AG08396 (cell line): ENCODE measurements around the gene RNF181.
A peak's percentile ranks its signal among the peaks of the same experiment; 100 is the strongest.
"Not testable (repeated sequence)": the region's sequence is repeated elsewhere in the genome, so short reads cannot be mapped to it uniquely, and the experiment has no call there.

Experiments used
- DNase-seq: peaks from one replicate; pipeline ENCODE4 v3.0.0; 2012; ENCODE audit warnings: low spot score, mixed read lengths

RNF181 gene

DNA sequence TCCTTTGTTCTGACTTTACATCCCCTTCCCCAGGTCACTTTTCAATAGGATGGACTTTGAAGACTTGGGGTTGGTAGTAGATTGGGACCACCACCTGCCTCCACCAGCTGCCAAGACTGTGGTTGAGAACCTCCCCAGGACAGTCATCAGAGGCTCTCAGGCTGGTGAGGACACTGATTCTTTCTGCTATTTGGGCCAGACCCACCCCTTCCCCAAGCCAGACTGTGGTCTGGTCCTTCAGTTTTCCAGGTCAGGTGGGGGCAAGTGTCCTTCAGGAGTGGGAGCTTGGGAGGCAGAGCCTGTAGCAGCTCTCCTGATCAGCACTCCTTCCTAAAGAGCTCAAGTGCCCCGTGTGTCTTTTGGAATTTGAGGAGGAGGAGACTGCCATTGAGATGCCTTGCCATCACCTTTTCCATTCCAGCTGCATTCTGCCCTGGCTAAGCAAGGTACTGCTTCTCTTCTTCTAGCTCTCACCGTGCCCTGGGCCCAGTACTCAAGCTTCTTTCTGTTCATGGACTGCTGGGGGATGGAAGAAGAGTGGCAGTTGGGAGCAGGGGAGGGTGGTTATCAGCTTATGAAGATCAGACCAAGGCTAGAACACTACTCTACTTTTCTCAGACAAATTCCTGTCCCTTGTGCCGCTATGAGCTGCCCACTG, 1.1 kb downstream of the RNF181 start:
- no peak for DNase-seq

DNA sequence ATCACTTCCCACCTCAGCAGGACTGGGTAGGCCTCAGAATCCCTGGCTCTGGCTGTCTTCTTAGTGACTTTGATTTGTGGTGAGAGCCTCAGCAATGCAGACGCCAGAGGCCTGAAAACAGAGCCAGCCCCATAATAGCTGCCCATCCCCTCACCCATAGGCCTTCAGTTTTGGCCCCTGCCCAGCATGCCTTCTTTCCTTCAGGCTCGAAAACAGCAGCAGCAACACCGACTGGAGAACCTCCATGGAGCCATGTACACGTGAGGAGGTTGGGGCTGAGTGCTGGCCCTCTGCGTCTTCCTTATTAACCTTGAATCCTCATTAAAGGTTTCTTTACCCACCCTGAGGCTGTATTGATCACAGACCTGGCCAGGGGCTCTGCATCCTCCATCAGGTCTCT, 1.7 kb downstream of the RNF181 start:
- DNase-seq = no peak

DNA sequence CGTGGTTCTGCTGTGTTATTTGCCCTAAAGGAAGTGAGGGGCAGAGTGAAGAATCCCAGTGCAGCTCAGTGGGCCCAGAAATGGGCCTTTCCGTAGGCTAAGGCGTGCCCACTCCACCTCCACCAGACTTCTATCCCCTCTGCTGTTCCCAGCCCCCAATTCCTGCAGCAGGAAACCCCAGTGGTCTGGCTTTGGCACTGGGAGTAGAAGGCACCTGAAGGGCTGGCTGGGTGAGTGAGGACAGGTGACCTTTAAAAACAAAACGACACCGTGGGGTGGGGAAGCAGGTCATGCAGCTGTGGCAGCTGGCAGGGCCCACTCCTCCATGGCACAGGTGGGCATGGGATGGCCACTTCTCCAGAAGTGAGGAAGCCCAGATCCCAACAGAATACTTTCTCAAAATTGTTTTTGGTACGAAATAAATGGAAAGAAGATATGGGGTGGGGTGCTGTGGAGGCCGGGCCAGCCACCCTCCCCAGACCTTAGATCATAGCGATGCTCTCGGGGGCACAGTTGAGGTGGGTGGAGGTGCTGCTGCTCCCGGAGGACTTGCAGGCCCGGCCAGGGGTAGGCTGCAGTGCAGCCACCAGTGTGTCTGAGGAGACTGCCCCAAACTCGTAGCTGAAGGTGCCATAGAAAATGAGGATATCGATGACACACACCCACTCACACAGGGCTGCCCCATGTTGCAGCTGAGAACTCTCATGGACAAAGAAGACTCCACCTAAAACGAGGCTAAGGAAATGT, 3.2 kb downstream of the RNF181 start:
- no peak for DNase-seq

DNA sequence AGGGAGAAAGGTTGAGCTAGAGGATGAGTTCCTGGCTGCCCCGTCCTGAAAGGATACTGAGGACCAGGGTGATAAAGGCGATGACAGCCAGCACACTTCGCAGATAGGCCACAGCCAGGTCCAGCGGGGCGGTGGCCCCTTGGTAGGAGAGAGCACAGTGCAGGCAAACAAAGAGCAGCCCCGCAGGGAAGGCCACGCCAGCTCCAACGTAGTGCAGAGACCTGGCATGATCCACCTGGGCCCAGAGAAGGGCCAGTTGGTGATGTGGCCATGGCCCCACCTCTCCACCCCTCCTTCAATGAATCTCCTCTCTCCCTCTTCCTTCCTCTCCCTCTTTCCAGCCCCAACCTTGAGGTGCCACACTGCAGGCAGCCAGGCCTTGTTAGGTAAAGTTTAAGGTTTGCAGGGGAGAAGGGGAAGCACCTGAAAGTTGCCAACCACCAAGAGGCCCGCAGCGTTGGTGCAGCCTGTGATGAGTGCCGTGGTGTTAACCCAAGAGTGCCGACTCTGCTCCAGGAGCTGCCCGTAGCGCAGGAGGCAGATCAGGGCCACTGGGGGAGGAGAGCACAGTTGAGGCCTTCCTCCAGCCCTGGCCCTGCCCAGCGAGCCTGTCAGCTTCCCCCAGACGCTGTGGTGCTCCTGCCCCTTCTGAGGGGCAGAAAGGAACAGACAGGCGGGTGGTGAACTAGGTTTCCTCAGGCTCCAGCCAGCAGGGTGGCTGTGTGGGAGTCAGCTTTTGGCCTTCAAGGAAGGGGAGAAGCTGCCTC, 4.1 kb downstream of the RNF181 start:
- no peak for DNase-seq

DNA sequence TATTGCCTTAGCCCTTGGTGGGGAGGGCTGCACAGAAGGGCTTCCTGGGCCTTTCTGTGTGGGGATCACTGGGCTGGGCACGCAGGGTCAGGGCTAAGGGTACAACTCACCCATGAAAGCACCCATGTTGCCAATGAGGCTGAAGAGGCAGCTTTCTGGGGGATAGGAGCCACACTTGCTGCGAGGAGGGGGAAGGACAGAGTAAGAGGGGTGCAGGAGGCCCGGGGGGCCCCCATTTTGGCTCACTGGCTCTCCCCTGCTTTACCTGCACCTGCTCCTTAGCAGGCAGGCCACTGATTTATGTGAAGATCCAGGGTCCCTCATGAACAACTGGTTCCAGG, 4.7 kb downstream of the RNF181 start:
- DNase-seq = no peak

DNA sequence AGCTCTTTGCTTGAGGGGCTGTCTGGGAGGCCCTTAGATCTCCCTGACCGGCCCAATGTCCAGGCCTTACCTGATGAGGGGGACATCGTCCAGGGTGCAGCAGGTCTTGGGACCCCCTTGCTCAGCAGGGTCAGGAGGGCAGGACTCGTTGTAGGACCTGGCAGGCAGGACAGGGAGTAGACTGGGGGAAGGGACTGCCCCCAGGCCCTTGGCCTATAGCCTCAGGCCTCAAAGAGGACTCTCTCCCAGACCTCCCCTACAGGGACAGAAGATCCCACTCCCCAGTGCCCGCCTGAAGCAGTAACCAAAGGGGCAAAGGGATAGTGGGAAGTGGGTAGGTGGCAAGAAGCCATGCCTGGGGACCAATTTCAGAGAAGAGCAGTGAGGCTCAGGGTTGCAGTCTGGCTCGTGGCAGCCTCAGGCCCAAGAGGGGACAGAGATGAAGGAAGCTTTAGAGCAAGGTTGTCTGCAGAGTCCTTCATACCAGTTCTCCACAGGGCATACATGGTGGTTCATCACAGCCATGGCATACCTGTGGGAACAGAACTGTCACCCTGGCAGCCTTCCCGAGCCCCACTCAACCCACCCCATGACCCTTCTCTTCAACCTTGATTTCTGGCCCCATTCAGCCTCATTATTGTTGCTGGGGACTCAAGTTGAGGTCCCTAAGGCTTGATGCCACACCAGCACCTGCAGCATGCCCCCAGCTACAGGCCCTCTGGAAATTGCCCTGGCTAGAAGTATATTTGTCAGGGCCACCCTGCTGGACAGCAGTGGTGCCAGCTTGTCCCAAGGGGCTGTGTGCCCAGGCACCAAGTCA, 5.6 kb downstream of the RNF181 start:
- no peak for DNase-seq

DNA sequence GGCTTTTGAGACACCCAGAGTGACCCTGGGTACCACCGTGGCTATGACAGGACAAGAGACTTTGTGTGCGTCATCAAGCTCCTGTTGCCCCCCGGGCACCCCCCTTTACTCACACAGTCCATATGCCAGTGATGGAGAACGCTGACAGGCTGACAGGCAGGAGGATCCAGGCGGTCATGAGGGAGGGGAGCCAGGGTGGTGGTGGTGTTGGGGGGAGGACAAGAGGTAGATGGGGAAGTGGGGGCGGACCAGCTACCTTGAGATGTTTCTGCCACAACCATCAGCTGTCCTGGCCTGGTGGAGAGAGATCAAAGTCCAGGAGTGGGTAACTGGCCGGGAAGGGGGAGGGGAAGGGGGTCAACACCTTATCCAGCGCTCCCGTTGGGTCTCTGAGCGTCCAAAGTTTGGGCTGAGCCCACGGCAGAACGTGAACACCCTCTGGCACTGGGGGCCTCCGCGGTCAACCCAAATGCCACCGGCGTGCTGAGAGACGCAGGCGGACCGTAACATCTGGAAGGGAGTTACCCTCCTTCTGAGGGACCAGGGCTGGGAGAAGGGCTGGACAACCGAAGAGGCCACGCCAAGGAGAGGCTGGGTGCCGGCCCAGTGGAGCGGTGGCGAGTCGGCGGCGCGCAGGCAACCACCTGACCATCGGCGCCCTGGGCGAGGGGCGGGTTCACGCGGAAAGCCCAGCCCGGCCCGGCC, 6.4 kb downstream of the RNF181 start:
- DNase-seq = peak; percentile 62

DNA sequence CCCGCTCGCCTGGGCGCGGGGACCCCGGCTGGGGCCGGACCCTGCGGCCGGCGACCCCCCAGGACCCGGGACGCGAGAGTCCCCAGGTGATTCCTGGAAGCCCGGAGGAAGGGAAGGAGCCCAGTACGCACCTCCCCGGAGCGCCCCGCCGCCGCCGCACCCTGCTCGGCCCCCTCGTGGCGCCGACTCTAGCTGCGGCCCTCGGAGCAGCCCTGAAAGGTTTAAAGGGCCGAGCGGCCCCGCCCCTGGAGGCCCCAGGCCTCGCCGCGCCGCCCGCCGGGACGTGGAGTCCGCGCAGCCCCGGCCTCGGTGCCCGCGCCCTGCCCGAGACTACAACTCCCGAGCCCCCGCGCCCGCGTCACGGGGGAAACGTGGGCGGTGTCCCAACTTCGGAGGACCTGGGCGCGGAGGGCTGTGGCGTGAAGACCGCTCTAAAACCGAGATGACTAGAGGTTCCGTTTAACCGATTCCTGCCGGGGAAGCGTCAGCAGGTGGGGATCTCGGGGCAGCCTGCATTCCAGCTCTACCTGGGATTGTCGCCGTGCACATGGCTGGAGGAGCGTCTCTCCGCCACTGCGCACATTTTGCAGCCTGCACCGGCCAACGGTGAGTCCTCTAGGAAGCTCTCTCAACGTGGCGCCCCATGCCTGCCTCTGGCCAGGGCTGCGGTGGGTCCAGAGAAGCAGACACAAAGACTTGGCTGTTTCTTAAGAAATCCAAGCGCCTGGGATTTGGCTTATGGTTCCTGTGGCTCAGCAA, 7.1 kb downstream of the RNF181 start, which contains the start of gene TMEM150A:
TSS of gene TMEM150A (minus strand) at position 223 of the 759 bp plus-strand sequence. CDS start 750 bp downstream, outside the sequence.
- peak; percentile 93 for DNase-seq

DNA sequence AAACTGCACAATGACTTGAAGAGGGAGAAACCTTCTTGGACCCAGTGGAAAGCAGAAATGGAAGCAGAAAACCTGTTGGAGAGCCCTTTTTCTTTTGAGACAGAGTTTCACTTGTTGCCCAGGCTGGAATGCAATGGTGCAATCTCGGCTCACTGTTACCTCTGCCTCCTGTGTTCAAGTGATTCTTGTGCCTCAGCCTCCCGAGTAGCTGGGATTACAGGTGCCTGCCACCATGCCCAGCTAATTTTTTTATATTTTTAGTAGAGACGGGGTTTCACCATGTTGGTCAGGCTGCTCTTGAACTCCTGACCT, 8.5 kb downstream of the RNF181 start:
- not testable (repeated sequence) for DNase-seq

DNA sequence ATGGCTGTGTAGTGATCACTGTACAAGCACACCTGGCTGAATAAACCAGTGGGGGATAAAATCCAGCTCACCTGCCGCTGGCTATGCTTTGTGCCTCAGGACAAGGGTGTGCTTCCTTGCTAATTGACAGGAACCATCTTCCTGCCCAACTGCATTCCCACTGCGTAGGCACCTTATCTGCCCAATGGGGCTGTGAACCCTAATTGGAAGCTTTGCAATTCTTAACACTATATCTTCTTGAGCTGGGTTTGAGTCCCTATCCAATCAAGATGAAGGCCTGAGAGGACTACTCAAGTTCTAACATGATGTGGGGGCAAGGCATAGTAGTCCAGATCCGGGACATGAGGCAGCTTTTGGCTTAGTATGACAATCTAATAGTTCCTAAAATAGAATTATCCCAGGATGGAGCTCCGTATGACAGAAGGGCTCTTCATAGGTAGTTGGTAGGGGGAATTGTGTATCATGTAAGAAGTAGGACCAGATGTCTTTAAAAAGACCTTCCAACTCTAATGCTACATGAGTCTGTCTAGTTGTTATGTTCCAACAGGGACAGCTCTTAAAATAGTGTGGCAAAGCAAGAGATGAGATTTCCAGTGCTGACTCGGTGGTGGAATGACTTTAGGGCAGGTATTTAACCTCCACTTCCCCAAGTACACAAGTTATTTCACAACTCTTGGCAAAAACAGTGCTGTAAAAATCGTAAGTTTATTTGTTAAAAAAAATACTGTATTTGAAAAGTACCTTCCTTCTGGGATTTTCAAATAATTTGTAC, 9.2 kb downstream of the RNF181 start:
- no peak for DNase-seq

DNA sequence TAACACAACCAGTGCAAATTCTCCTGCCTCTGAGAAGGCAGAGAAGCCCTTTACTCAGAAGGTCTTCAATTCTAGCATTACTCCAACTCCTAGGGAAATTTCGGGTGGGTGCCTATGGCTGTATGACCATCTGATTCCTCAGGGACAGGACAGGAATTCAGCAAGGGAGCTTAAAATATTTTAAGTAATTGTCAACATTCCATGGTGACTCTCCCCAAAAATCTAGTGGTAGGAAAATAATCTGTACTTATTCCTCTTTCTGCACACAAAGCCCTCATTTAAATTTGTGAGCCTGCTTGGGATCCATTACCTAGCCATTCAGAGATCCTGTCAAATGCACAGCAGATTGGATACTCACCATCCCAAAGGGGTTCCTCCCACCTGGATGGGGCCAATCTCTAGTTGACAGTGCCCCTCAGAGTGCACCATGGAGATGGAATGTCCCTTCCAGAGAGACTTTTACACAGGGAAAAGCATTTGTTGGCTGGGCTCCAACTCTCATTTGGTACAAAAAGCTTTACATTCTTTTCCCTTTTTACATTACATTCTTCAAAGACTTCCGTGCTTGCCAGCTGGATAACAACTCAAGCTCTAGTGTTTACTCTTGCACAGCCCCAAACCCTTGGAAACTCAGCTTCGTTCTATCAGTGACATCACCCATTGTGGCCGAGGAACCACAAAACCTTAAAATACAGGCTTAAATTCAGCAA, 10.0 kb downstream of the RNF181 start:
- peak; percentile 82 for DNase-seq

DNA sequence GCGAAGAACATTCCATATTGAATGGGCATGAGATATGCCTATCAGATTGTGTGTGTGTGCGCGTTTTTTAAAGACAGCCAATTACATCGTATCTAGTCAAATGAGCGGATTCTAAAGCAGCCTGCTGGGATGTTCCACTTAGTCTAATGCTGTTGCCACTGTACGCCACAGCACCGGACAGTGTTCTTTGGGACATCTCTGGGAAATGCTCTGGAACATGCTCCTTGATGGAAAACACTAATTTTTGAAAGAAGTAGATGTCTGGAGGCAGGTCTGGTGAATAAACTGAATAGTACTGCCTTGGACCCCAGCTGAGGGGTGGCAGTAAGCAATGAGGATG, 10.5 kb downstream of the RNF181 start:
- no peak for DNase-seq

DNA sequence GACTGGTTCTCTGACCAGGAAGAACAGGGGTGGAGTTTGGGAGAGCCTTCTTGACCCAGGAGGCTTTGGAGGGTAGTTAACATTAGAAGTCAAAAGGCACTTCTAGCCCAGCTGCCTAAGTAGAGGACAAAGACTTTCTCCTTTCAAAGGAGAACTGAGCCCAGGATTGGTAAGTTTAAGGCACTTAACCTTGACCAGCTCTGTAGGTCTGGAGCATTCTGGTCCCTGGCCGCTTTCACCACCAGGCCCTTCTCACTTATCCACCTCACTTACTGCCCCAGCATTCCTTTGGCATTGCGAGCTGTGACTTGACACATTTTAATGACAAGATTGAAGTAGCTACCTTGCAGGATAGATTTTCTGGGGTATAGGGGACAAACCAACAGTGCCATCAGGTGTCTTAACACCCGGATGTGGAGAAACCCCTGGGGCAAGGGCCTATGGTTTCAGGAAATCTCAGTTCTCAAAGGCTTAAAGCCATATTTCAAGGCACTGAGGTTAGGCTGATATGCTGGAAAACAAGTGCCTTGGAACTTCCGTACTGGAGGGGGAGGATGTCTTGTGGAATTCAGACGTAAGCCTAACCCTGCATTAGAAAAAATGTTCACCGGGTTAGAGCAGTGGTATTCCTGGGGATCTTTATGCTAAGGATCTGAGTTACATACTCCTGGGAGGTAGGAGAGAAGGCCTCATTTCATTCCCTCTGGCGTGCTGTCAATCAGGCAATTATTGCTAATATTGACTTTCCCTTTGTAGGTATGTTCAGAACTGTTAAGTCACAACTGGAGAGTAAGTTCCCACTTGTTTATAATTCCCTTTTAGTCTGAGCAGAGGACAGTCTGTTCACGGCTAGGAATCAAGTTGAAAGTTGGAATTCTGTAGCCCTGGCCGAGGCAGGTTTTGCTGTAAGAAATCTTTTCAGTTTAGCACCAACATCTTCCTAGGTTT, 12.0 kb downstream of the RNF181 start:
- DNase-seq = no peak

DNA sequence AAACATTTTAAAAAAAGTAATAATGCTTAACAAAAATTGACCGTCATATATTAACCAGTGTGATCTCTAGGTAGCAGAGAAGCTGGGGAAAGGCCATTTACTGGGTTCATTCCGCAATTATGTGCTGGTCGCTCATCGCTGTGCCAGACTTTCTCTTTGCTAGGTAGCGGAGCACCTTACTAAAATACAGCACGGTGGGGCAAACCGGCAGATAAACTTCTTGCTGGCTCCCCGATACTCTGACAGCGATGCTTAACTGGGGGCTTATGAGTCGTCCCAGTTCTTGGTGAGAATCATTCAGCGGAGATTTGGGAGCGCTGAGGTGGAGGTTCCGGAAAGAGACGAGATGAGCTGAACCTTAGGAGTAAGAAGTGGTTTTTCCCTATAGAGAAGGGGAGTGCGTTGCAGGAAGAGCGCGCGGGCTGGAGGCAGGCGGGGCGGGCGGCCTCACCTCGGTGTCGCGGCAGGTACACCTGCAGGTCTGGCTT, 15.7 kb downstream of the RNF181 start:
- DNase-seq = no peak

DNA sequence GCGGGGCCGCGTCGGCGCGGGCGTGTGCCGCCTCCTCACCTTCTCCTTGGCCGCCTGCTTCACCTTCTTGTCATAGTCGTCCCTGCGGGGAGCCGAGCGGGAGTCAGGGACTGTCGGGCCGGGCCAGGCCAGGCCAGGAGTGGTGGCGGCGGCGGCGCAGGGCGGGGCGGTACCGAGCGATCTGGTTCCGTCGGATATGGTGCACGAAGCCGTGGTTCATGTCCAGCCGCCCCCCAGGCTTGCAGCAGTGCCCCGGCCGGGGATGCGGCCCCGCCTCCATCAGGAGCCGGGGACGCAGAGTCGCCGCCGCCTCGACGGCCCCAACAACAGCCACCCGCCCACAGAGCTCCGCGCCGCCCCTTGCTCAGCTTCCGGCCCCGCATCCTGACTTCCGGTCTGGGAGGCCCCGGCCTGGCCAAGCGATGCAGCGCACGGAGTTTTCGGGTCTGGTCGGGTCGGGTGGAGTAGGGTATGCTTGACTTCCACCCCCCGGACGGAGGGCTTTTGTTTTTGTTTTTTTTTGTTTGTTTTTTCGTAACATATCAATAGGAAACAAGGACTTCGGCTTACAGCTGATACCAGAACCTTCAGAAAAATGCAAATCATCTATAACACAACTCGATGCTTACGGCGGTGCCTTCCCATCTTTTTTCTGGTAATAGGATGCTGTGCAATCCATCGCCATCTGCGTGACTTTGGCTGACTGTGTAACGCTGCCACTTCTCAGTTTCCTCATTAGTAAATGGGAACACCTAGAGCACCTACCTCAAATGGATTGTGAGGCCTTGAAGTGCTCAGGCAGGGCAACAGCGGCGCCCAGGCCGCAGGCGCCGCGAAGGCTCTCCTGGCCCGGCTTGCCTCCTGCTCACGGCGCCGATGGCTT, 16.4 kb downstream of the RNF181 start, which contains the start of gene C2orf68:
TSS of gene C2orf68 (minus strand) at position 362 of the 883 bp plus-strand sequence. CDS start at position 280, 82 bp downstream.
- peak; percentile 93 for DNase-seq

DNA sequence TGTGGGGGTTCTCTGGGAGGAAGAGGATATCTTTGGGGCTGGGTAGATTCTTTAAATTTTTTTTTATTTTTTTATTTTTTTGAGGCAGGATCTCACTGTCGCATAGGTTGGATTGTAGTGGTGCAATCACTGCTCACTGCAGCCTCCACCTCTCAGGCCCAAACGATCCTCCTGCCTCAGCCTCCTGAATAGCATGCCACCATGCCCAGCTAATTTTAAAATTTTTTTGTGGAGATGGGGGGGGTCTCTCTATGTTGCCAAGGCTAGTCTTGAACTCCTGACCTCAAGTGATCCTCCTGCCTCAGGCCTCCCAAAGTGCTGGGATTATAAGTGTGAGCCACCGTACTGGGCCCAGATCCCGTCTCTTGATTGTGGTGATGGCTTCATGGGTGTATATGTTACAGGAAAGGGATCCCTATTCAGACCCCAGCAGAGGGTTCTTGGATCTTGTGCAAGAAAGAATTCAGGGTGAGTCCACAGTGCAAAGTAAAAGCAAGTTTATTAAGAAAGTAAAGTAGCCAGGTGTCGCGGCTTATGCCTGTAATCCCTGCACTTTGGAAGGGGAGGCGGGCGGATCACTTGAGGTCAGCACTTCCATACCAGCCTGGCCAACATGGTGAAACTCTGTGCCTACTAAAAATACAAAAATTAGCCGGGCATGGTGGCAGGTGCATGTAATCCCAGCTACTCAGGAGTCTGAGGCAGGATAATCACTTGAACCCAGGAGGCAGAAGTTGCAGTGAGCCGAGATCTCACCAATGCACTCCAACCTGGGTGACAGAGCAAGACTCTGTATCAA, 18.4 kb downstream of the RNF181 start:
- DNase-seq = no peak
